HCT116 (cell line): ENCODE results near the gene TBC1D14. TPM values are rescaled to one million over a fixed set of nuclear protein-coding genes. Genes with fewer than 3 reads are reported as not detected.

Source experiments
- ATAC-seq: fragments of 200-7000 bp; cut with Tn5 transposase; 2 replicates; pipeline ENCODE4 v1.9.1; 2020; ENCODE audit warnings: mild to moderate bottlenecking, moderate library complexity
- BruUV-seq: library from RNA; stranded (reverse); fragments of 400-500 nt; replicated peaks from 2 replicates; lab custom pipeline; 2021; lab: Mats Ljungman, UMichigan
- CTCF ChIA-PET: fragments of 300-600 bp; sonication (Branson Sonifier 250); formaldehyde crosslinking; loops from one replicate; lab custom pipeline; 2021; ENCODE audit warnings: antibody characterized with exemption; lab: Charles Lee
- POLR2A ChIA-PET: fragments of 300-600, 350-600 bp; sonication (Branson Sonifier 250); formaldehyde crosslinking; loops from one replicate; lab custom pipeline; 2021; ENCODE audit warnings: antibody characterized with exemption; lab: Charles Lee
- RAD21 ChIA-PET, 2 experiments: fragments of 300-600 bp; sonication (Branson Sonifier 250); formaldehyde crosslinking; loops; one replicate each; lab custom pipeline; 2023; ENCODE audit warnings: low total read pairs in 2 of 2; ENCODE audit not compliant: uncharacterized antibody in 2 of 2, unreplicated experiment in 2 of 2, low non-redundant PET in 1 of 2; lab: Charles Lee
- DNase-seq: peaks from one replicate; pipeline ENCODE4 v3.0.0-alpha.2; 2010; ENCODE audit warnings: low read depth, low spot score
- H2AFZ ChIP-seq: fragments of 200-600 bp; shearing (Covaris generic), sonication (generic); 2 replicates; pipeline ENCODE4 v1.6.1; 2017; ENCODE audit warnings: low read depth, mixed run types, mixed read lengths, antibody characterized with exemption, low read length; ENCODE audit not compliant: poor library complexity, severe bottlenecking
- H3K27ac ChIP-seq: 2 replicates; pipeline ENCODE4 v1.5.1; 2012; ENCODE audit warnings: low read depth, low read length
- H3K27me3 ChIP-seq: fragments of 200-600 bp; sonication (generic); 2 replicates; pipeline ENCODE4 v1.6.1; 2016; ENCODE audit warnings: mixed run types, low read length, mixed read lengths; ENCODE audit not compliant: insufficient read depth
- H3K36me3 ChIP-seq, 2 experiments: fragments of 200-500 bp in 1 of 2; fragments of 200-600 bp in 1 of 2; sonication (Bioruptor generic) in 1 of 2; sonication (generic) in 1 of 2; 2 replicates each; pipeline versions ENCODE4 v1.5.1 to v1.6.1; 2014 to 2016; ENCODE audit warnings: low read length in 2 of 2, inconsistent platforms in 1 of 2, mixed read lengths in 1 of 2, mixed run types in 1 of 2; ENCODE audit not compliant: insufficient read depth in 2 of 2, control insufficient read depth in 1 of 2
- H3K4me1 ChIP-seq, 2 experiments: fragments of 200-600 bp in 1 of 2; sonication (generic) in 1 of 2; 2 replicates each; pipeline versions ENCODE4 v1.5.1 to v1.6.1; 2012 to 2017; ENCODE audit warnings: low read length in 2 of 2, inconsistent platforms in 1 of 2, mild to moderate bottlenecking in 1 of 2, mixed read lengths in 1 of 2, mixed run types in 1 of 2, moderate library complexity in 1 of 2; ENCODE audit not compliant: insufficient read depth in 2 of 2, control insufficient read depth in 1 of 2
- H3K4me2 ChIP-seq: fragments of 200-600 bp; sonication (generic); 2 replicates; pipeline ENCODE4 v1.6.1; 2017; ENCODE audit warnings: mixed run types, low read length, mixed read lengths
- H3K4me3 ChIP-seq, 2 experiments: fragments of 200-600 bp in 1 of 2; sonication (generic) in 1 of 2; replicated peaks in 1 of 2; 2 replicates each; pipeline ENCODE4 v1.5.1; 2011 to 2016; ENCODE audit warnings: low read length in 2 of 2, control low read depth in 1 of 2, low read depth in 1 of 2, mild to moderate bottlenecking in 1 of 2, mixed read lengths in 1 of 2, mixed run types in 1 of 2
- H3K79me2 ChIP-seq: fragments of 200-600 bp; sonication (generic); 2 replicates; pipeline ENCODE4 v1.6.1; 2017; ENCODE audit warnings: mild to moderate bottlenecking, mixed run types, low read length, moderate library complexity, mixed read lengths; ENCODE audit not compliant: insufficient read depth
- H3K9ac ChIP-seq: fragments of 200-600 bp; sonication (generic); 2 replicates; pipeline ENCODE4 v1.6.1; 2016; ENCODE audit warnings: low read length, mixed read lengths
- H3K9me2 ChIP-seq: fragments of 200-600 bp; sonication (generic), shearing (Covaris generic); 2 replicates; pipeline ENCODE4 v1.6.1; 2017; ENCODE audit warnings: mixed run types, mild to moderate bottlenecking, moderate library complexity; ENCODE audit not compliant: insufficient read depth
- H3K9me3 ChIP-seq, 2 experiments: fragments of 200-500 bp in 1 of 2; fragments of 200-600 bp in 1 of 2; sonication (Bioruptor generic) in 1 of 2; sonication (generic) in 1 of 2; 2 replicates each; pipeline ENCODE4 v1.6.1; 2014 to 2017; ENCODE audit warnings: low read length in 2 of 2, mixed read lengths in 2 of 2, inconsistent platforms in 1 of 2, low read depth in 1 of 2, mild to moderate bottlenecking in 1 of 2, mixed run types in 1 of 2, moderate library complexity in 1 of 2; ENCODE audit not compliant: control insufficient read depth in 1 of 2, insufficient read depth in 1 of 2
- H4K20me1 ChIP-seq: fragments of 200-600 bp; sonication (generic), shearing (Covaris generic); 2 replicates; pipeline ENCODE4 v1.6.1; 2017; ENCODE audit warnings: mixed run types, mild to moderate bottlenecking, moderate library complexity; ENCODE audit not compliant: insufficient read depth
- EGR1 ChIP-seq: IDR thresholded peaks from 2 replicates; pipeline ENCODE4 v1.6.1; 2012; ENCODE audit warnings: low read depth
- ELF1 ChIP-seq: IDR thresholded peaks from 2 replicates; pipeline ENCODE4 v1.6.1; 2012; ENCODE audit warnings: low read depth, borderline replicate concordance
- JUND ChIP-seq: IDR thresholded peaks from 2 replicates; pipeline ENCODE4 v1.6.1; 2012
- RAD21 ChIP-seq: IDR thresholded peaks from 2 replicates; pipeline ENCODE4 v1.6.1; 2012; ENCODE audit warnings: low read depth, mild to moderate bottlenecking
- REST ChIP-seq: IDR thresholded peaks from 2 replicates; pipeline ENCODE4 v1.6.1; 2012; ENCODE audit warnings: low read depth
- SIN3A ChIP-seq: IDR thresholded peaks from 2 replicates; pipeline ENCODE4 v1.6.1; 2012; ENCODE audit warnings: low read depth
- SP1 ChIP-seq: IDR thresholded peaks from 2 replicates; pipeline ENCODE4 v1.6.1; 2012; ENCODE audit warnings: low read depth
- SRF ChIP-seq: IDR thresholded peaks from 2 replicates; pipeline ENCODE4 v1.6.1; 2012; ENCODE audit warnings: low read depth
- TCF7L2 ChIP-seq: IDR thresholded peaks from 2 replicates; pipeline ENCODE4 v1.7.0; 2011; ENCODE audit warnings: borderline replicate concordance, inconsistent platforms; ENCODE audit not compliant: insufficient read depth, insufficient read length; ENCODE audit errors: extremely low read depth
- YY1 ChIP-seq: IDR thresholded peaks from 2 replicates; pipeline ENCODE4 v1.6.1; 2011; ENCODE audit warnings: low read length, low read depth, moderate library complexity, mild to moderate bottlenecking; ENCODE audit not compliant: insufficient replicate concordance; ENCODE audit errors: extremely low read depth
- ZFX ChIP-seq: fragments of 450-650 bp; IDR thresholded peaks from 2 replicates; pipeline ENCODE4 v1.6.1; 2017
- intact Hi-C: fragments of 100-400 bp; cut with micrococcal nuclease; formaldehyde crosslinking; loops from 2 replicates; pipeline ENCODE4 v1.10.0; 2022
- total RNA-seq: library from RNA; stranded (reverse); gene quantifications from one replicate; pipeline ENCODE4 v1.2.1, GENCODE V29; 2021; ENCODE audit not compliant: unreplicated experiment

The TBC1D14 gene
- total RNA-seq, 1 experiment from 2014 or later, result 62.9 TPM

- H2AFZ ChIP-seq, result no peak overlapping the region
- H3K4me1 ChIP-seq, result no peaks in the 10 kb centered on the region
- no peaks in the 10 kb centered on the region for H3K9me3 ChIP-seq
- CTCF ChIA-PET, result no interaction called here
- no peaks in the 10 kb centered on the region for H3K9me2 ChIP-seq
- POLR2A ChIA-PET, result no interaction called here
- no peak overlapping the region for H3K4me2 ChIP-seq
- H3K27ac ChIP-seq, result no peak overlapping the region
- no peak for ATAC-seq
- no TSS peak for BruUV-seq
- no peak overlapping the region for H3K4me3 ChIP-seq
- TF ChIP-seq YY1 (no peak), ELF1 (no peak), SP1 (no peak)
- intact Hi-C loops, result no loop called here
- no peaks in the 10 kb centered on the region for H3K79me2 ChIP-seq
- H4K20me1 ChIP-seq, result no peaks in the 10 kb centered on the region
- no peak overlapping the region for H3K9ac ChIP-seq
- no peaks in the 10 kb centered on the region for H3K27me3 ChIP-seq
- RAD21 ChIA-PET, result no interaction called here
- H3K36me3 ChIP-seq, result peaks cover 16 to 17% of the 10 kb centered on the region in 2 experiments; a peak in 3 of 4 replicates
- DNase-seq, result no peak
Measured at GRCh38 chr4:6875431-6875831, 34.2 kb upstream of the TBC1D14 start.

GRCh38 chr4:6876440-6876839 lies 33.2 kb upstream of the TBC1D14 start:
- ATAC-seq (no peak), DNase-seq (no peak)
- POLR2A ChIA-PET, result no interaction called here
- no peak overlapping the region for H3K4me2 ChIP-seq
- CTCF ChIA-PET, result no interaction called here
- H3K79me2 ChIP-seq, result no peaks in the 10 kb centered on the region
- no peaks in the 10 kb centered on the region for H3K9me2 ChIP-seq
- no TSS peak for BruUV-seq
- no peak overlapping the region for H3K9ac ChIP-seq
- peaks cover 20 to 21% of the 10 kb centered on the region in 2 experiments; a peak in 3 of 4 replicates for H3K36me3 ChIP-seq
- TF ChIP-seq SRF (no peak), REST (no peak), TCF7L2 (no peak), RAD21 (no peak), ZFX (no peak), JUND (no peak), SIN3A (no peak), EGR1 (no peak)
- no peaks in the 10 kb centered on the region for H4K20me1 ChIP-seq
- RAD21 ChIA-PET, result no interaction called here
- no peaks in the 10 kb centered on the region for H3K27me3 ChIP-seq
- no peak overlapping the region for H3K4me3 ChIP-seq
- H3K4me1 ChIP-seq, result no peaks in the 10 kb centered on the region
- H3K27ac ChIP-seq, result no peak overlapping the region
- H2AFZ ChIP-seq, result no peak overlapping the region
- intact Hi-C loops, result no loop called here
- no peaks in the 10 kb centered on the region for H3K9me3 ChIP-seq
